Middle frontal gyrus (tissue), 1 donor: ENCODE data around the gene PRIMPOL.
"Not testable (repeated sequence)": the region's sequence is repeated elsewhere in the genome, so short reads cannot be mapped to it uniquely, and the experiment has no call there.

ENCODE experiments used
- DNase-seq: peaks from one replicate; pipeline ENCODE4 v3.0.0-alpha.2; 2015; ENCODE audit warnings: low spot score; ENCODE audit errors: extremely low spot score

Gene PRIMPOL

GRCh38 chr4:184636897-184637296, 12.6 kb upstream of the PRIMPOL start:
- no peak for DNase-seq

- no peak for DNase-seq
Observed at GRCh38 chr4:184641022-184641421, 8.5 kb upstream of the PRIMPOL start.

- DNase-seq: no peak
Observed at GRCh38 chr4:184641451-184641850, 8.1 kb upstream of the PRIMPOL start.

- no peak for DNase-seq
Observed at GRCh38 chr4:184643731-184644130, 5.8 kb upstream of the PRIMPOL start.

GRCh38 chr4:184644553-184645307, 4.8 kb upstream of the PRIMPOL start:
- DNase-seq: no peak

- no peak for DNase-seq
Observed at GRCh38 chr4:184645904-184646610, 3.5 kb upstream of the PRIMPOL start.

GRCh38 chr4:184647266-184648053, 2.1 kb upstream of the PRIMPOL start:
- DNase-seq: no peak

- no peak for DNase-seq
Observed at GRCh38 chr4:184648054-184648312, 1.6 kb upstream of the PRIMPOL start.

- no peak for DNase-seq
Observed at GRCh38 chr4:184648313-184649025, 1.1 kb upstream of the PRIMPOL start.

GRCh38 chr4:184649971-184650855, 675 bp downstream of the PRIMPOL start:
- no peak for DNase-seq

- DNase-seq: no peak
Observed at GRCh38 chr4:184651899-184652298, 2.4 kb downstream of the PRIMPOL start.

GRCh38 chr4:184652681-184653080, 3.1 kb downstream of the PRIMPOL start:
- DNase-seq: not testable (repeated sequence)

- DNase-seq: no peak
Observed at GRCh38 chr4:184653650-184654049, 4.1 kb downstream of the PRIMPOL start.

GRCh38 chr4:184655889-184656869, 6.6 kb downstream of the PRIMPOL start:
- DNase-seq: no peak

- DNase-seq: no peak
Observed at GRCh38 chr4:184657144-184657543, 7.6 kb downstream of the PRIMPOL start.

- DNase-seq: not testable (repeated sequence)
Observed at GRCh38 chr4:184657820-184658219, 8.3 kb downstream of the PRIMPOL start.

- no peak for DNase-seq
Observed at GRCh38 chr4:184660978-184661377, 11.4 kb downstream of the PRIMPOL start.

- no peak for DNase-seq
Observed at GRCh38 chr4:184662236-184662635, 12.7 kb downstream of the PRIMPOL start.

- DNase-seq: no peak
Observed at GRCh38 chr4:184664445-184665210, 15.1 kb downstream of the PRIMPOL start.
